ENCODE measurements around the gene C17orf100.

GRCh38 chr17:6639014-6639585, 12.5 kb upstream of the C17orf100 start:
- TF ChIP-seq CTCF (IDR thresholded peaks at IDR 0.05) (no peak), POLR2A (IDR thresholded peaks at IDR 0.05) (no peak)

Data from lower leg skin (tissue), 3 donors.